Tibial nerve (tissue), 4 donors: ENCODE data around the gene ATP11C. TPM values are rescaled to one million over a fixed set of nuclear protein-coding genes. Genes with fewer than 3 reads are reported as not detected.
"Not testable (repeated sequence)": the region's sequence is repeated elsewhere in the genome, so short reads cannot be mapped to it uniquely, and the experiment has no call there.

Experiments used
- DNase-seq, 2 donors: peaks; one replicate each; pipeline ENCODE4 v3.0.0-alpha.2; 2019; ENCODE audit warnings: low spot score in 2 of 2
- H3K27ac ChIP-seq, 4 donors: fragments of 200-600 bp; sonication (generic) in 3 of 4; one replicate each; pipeline ENCODE4 v1.5.1; 2017 to 2019; ENCODE audit warnings: mild to moderate bottlenecking in 1 of 4
- H3K27me3 ChIP-seq, 2 donors: fragments of 200-600 bp; sonication (generic) in 1 of 2; one replicate each; pipeline versions ENCODE4 v1.5.1 to v1.6.0; 2017 to 2019
- H3K36me3 ChIP-seq, 3 donors: fragments of 200-600 bp; sonication (generic); one replicate each; pipeline ENCODE4 v1.5.1; 2018 to 2019
- H3K4me1 ChIP-seq, 4 donors: fragments of 200-600 bp; sonication (generic) in 3 of 4; one replicate each; pipeline ENCODE4 v1.5.1; 2017 to 2019
- H3K4me3 ChIP-seq, 4 donors: fragments of 200-600 bp; sonication (generic) in 3 of 4; one replicate each; pipeline ENCODE4 v1.5.1; 2017 to 2019; ENCODE audit warnings: mild to moderate bottlenecking in 1 of 4, moderate library complexity in 1 of 4
- H3K9me3 ChIP-seq, 4 donors: fragments of 200-600 bp; sonication (generic) in 3 of 4; one replicate each; pipeline ENCODE4 v1.5.1; 2017 to 2019
- CTCF ChIP-seq, 5 experiments: fragments of 200-600 bp in 3 of 5; fragments of 450-650 bp in 2 of 5; sonication (generic) in 3 of 5; IDR thresholded peaks; one replicate each; pipeline ENCODE4 v1.5.1; 2016 to 2019; ENCODE audit warnings: antibody characterized with exemption in 5 of 5, mild to moderate bottlenecking in 3 of 5, moderate library complexity in 2 of 5
- EP300 ChIP-seq, 2 donors: sonication (generic); formaldehyde crosslinking; IDR thresholded peaks; one replicate each; pipeline ENCODE4 v1.6.1; 2017; ENCODE audit warnings: antibody characterized with exemption in 2 of 2, mild to moderate bottlenecking in 1 of 2
- POLR2A ChIP-seq, 2 donors: fragments of 450-650 bp; IDR thresholded peaks; one replicate each; pipeline ENCODE4 v1.6.1; 2017; ENCODE audit warnings: antibody characterized with exemption in 2 of 2, mild to moderate bottlenecking in 2 of 2, moderate library complexity in 2 of 2
- WGBS, 2 donors: methylation state at CpG; one replicate each; pipeline ENCODE4 v1.1.5; 2018; 5-methylcytosine and 5-hydroxymethylcytosine counted together
- total RNA-seq, 4 donors: library from RNA; depleted of rRNA; stranded (reverse); fragments of >200 nt; gene quantifications; one replicate each; pipeline ENCODE4 v1.1.0, GENCODE V29; 2016

The ATP11C gene
- total RNA-seq, 4 donors from 2014 or later: 24.1 to 37.8 (median 32.9) TPM

GRCh38 chrX:139931646-139932072 is 1.2 kb downstream of the ATP11C start:
- DNase-seq: no peak
- TF ChIP-seq EP300 (IDR thresholded peaks at IDR 0.05) (no peak), CTCF (IDR thresholded peaks at IDR 0.05) (no peak)

GRCh38 chrX:139930916-139931645 is 1.8 kb downstream of the ATP11C start:
- no peaks in the 10 kb centered on the region for H3K9me3 ChIP-seq
- H3K27me3 ChIP-seq: peaks cover 0 to 4% of the 10 kb centered on the region in 2 donors
- no peaks in the 10 kb centered on the region for H3K4me1 ChIP-seq
- H3K36me3 ChIP-seq: no peaks in the 10 kb centered on the region
- peak in 1 of 2 donors; percentile 4 for DNase-seq
- TF ChIP-seq EP300 (IDR thresholded peaks at IDR 0.05): no peak
- H3K27ac ChIP-seq: peak overlapping the region in 3 of 4 donors; percentile 60 to 99 (median 99)
- peak overlapping the region; percentile 56 to 91 (median 84) for H3K4me3 ChIP-seq
- 14 to 33% methylated on average over 13 to 26 of the region's 27 CpGs for WGBS, 2 donors

More at GRCh38 chrX:139931646-139932072, 1.2 kb downstream of the ATP11C start:
- Histone ChIP-seq H3K4me3 (peak overlapping the region; percentile 56 to 91 (median 84)), H3K27ac (peak overlapping the region; percentile 60 to 99 (median 98)), H3K4me1 (no peaks in the 10 kb centered on the region), H3K27me3 (peaks cover 0 to 4% of the 10 kb centered on the region in 2 donors), H3K9me3 (no peaks in the 10 kb centered on the region), H3K36me3 (no peaks in the 10 kb centered on the region)
- WGBS, 2 donors: 30% methylated on average over 33 of the region's 33 CpGs; no CpG with 5 or more reads in 1 of the 2 donors

DNA sequence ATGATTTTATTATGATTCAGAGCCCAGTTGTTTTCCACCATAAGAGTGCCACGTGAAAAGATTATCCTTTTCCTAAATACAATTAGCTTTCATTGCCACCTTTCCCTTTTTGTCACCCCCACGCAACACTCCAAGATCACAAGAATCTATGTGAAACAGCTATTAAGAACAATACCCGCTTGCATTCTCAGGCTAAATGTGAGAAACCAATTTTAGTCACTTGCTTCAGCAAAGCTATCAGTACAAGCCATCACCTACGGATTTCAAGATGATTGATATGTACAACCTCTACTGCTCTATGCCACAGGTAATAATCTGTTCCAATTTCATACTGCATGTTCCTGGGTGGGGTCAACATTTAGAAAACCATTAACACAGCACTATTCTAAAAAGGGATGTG is 2.5 kb downstream of the ATP11C start:
- no peaks in the 10 kb centered on the region for H3K9me3 ChIP-seq
- no peaks in the 10 kb centered on the region for H3K36me3 ChIP-seq
- 66 to 89% methylated on average over 4 of the region's 4 CpGs for WGBS, 2 donors
- no peak for DNase-seq
- TF ChIP-seq EP300 (IDR thresholded peaks at IDR 0.05) (no peak), POLR2A (IDR thresholded peaks at IDR 0.05) (no peak)
- peaks cover 0 to 4% of the 10 kb centered on the region in 2 donors for H3K27me3 ChIP-seq
- no peaks in the 10 kb centered on the region for H3K4me1 ChIP-seq
- no peak overlapping the region for H3K27ac ChIP-seq
- H3K4me3 ChIP-seq: no peak overlapping the region

DNA sequence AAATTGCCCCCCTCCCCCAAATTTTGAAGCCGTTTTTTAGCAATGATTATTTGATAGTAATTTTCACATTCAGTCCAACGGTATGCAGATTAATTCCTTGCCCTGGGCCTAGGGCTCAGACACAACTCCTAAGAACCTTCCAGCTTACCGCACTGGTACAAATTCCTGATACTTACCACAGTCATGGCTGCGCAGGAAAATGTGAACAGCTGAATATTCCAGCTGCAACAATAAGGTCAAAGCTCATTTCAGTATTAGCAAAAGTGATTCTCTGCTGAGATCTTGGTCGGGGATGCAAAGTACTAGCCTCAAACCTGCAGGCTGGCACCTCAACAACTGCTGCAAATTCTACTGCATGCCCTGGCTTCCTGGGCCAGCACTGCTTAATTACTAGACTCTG is 3.0 kb downstream of the ATP11C start:
- Histone ChIP-seq H3K27me3 (peaks cover 0 to 1% of the 10 kb centered on the region in 2 donors), H3K9me3 (no peaks in the 10 kb centered on the region), H3K4me1 (no peaks in the 10 kb centered on the region), H3K27ac (no peak overlapping the region), H3K36me3 (no peaks in the 10 kb centered on the region), H3K4me3 (no peak overlapping the region)
- 58 to 72% methylated on average over 5 of the region's 5 CpGs for WGBS, 2 donors
- TF ChIP-seq EP300 (IDR thresholded peaks at IDR 0.05) (no peak), POLR2A (IDR thresholded peaks at IDR 0.05) (no peak), CTCF (IDR thresholded peaks at IDR 0.05) (no peak)
- DNase-seq: no peak

- Histone ChIP-seq H3K4me1 (peaks cover 0 to 5% (median 0%) of the 10 kb centered on the region in 4 donors), H3K27ac (no peak overlapping the region), H3K36me3 (no peaks in the 10 kb centered on the region), H3K4me3 (no peak overlapping the region), H3K9me3 (no peaks in the 10 kb centered on the region), H3K27me3 (peaks cover 0 to 6% of the 10 kb centered on the region in 2 donors)
- no peak for TF ChIP-seq POLR2A (IDR thresholded peaks at IDR 0.05)
- no peak for TF ChIP-seq EP300 (IDR thresholded peaks at IDR 0.05)
- TF ChIP-seq CTCF (IDR thresholded peaks at IDR 0.05): no peak
- WGBS, 2 donors: 55 to 64% methylated on average over 6 of the region's 6 CpGs
- no peak for DNase-seq
These were observed 8.2 kb downstream of the ATP11C start for GRCh38 chrX:139924696-139925095.

- no peak for DNase-seq
- Histone ChIP-seq H3K4me1 (peaks cover 0 to 5% (median 0%) of the 10 kb centered on the region in 4 donors), H3K36me3 (no peaks in the 10 kb centered on the region), H3K4me3 (no peak overlapping the region), H3K27ac (no peak overlapping the region), H3K9me3 (no peaks in the 10 kb centered on the region), H3K27me3 (peaks cover 0 to 6% of the 10 kb centered on the region in 2 donors)
- WGBS, 2 donors: 52 to 59% methylated on average over 3 to 5 of the region's 5 CpGs
- TF ChIP-seq CTCF (IDR thresholded peaks at IDR 0.05): no peak
- no peak for TF ChIP-seq POLR2A (IDR thresholded peaks at IDR 0.05)
- no peak for TF ChIP-seq EP300 (IDR thresholded peaks at IDR 0.05)
These were observed 8.7 kb downstream of the ATP11C start for GRCh38 chrX:139924069-139924695.

- not testable (repeated sequence) for H3K27me3 ChIP-seq, H3K36me3 ChIP-seq, H3K9me3 ChIP-seq, H3K27ac ChIP-seq, H3K4me1 ChIP-seq, H3K4me3 ChIP-seq, DNase-seq
- 76 to 93% methylated on average over 6 of the region's 6 CpGs for WGBS, 2 donors
These were observed 11.7 kb downstream of the ATP11C start for GRCh38 chrX:139921142-139921541.
